Measurements from ENCODE around the gene PKD1L1. TPM values are rescaled to one million over a fixed set of nuclear protein-coding genes. Genes with fewer than 3 reads are reported as not detected.

Gene PKD1L1
- polyA plus RNA-seq, 1 of the 3 experiments (the other 2 are of a cell fraction), result 0.10 TPM

DNA sequence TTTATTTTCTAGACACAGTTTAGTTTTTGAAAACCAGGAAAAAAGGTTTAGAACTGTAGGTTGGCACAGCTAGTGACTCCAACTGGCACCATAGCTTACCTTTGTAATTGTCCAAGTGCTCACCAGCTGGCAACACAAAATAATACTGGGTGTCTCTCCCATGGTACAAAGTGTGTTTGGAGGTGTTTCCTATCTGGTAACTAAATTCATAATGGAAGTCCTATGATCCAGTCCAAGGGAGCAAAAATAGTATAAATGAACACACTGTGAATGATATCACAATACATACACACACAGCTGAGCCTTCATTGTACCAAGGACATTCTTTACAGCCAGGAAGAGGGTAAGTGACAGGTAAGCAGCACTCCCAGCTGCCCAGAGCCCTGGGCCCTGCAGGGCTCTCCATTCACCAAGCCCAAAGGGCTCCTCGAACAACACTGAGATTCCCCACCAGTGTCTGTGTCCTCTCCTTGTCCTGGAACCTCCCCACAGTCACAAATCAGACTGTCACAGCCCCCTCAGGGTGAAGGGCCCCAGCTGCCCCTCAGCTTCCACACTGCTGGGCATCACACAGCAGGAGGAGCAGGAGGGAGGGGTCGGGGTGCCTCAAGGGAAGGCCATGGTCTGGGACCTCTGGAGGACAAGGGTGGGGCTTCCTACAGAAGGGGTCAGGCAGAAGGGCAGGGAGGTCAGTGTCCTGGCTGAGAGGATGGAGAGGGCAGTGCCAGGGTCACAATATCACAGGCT is 72.1 kb downstream of the PKD1L1 start:
- Histone ChIP-seq H3K27me3 (ENCODE audit: insufficient read depth) (peaks cover 1% of the 10 kb centered on the region; the same call in 1 of the 2 replicates), H3F3A (replicated peaks; ENCODE audit: insufficient read depth) (no peaks in the 10 kb centered on the region), H3K9ac (no peak overlapping the region), H3K4me3 (ENCODE audit: low read depth in 2 of 2, low read length in 1 of 2) (no peak overlapping the region), H3K27ac (ENCODE audit: low read depth in 2 of 2, low read length in 1 of 2) (no peak overlapping the region), H4K20me1 (ENCODE audit: insufficient read depth) (no peaks in the 10 kb centered on the region), H3K4me1 (ENCODE audit: control insufficient read depth in 1 of 2, insufficient read depth in 2 of 2, low read depth in 1 of 2, low read length in 1 of 2) (no peaks in the 10 kb centered on the region; a peak in 1 of 4 replicates), H3K9me3 (no peaks in the 10 kb centered on the region), H3K9me2 (no peaks in the 10 kb centered on the region), H3K36me3 (replicated peaks in 1 of 2; ENCODE audit: control insufficient read depth in 1 of 2, insufficient read depth in 2 of 2, low read length in 1 of 2) (no peaks in the 10 kb centered on the region), H2AFZ (ENCODE audit: low read depth) (no peak overlapping the region), H3K4me2 (no peak overlapping the region), H3K79me2 (ENCODE audit: insufficient read depth) (no peaks in the 10 kb centered on the region)
- 41% methylated on average over 2 of the region's 2 CpGs for WGBS (ENCODE audit: low lambda C conversion rate)
- TF ChIP-seq, protein P1, sequence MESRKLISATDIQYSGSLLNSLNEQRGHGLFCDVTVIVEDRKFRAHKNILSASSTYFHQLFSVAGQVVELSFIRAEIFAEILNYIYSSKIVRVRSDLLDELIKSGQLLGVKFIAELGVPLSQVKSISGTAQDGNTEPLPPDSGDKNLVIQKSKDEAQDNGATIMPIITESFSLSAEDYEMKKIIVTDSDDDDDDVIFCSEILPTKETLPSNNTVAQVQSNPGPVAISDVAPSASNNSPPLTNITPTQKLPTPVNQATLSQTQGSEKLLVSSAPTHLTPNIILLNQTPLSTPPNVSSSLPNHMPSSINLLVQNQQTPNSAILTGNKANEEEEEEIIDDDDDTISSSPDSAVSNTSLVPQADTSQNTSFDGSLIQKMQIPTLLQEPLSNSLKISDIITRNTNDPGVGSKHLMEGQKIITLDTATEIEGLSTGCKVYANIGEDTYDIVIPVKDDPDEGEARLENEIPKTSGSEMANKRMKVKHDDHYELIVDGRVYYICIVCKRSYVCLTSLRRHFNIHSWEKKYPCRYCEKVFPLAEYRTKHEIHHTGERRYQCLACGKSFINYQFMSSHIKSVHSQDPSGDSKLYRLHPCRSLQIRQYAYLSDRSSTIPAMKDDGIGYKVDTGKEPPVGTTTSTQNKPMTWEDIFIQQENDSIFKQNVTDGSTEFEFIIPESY (IDR thresholded peaks at IDR 0.05; ENCODE audit: borderline replicate concordance, low read depth), result no peak
- TF ChIP-seq RXRA (IDR thresholded peaks at IDR 0.05; ENCODE audit: borderline replicate concordance, low read depth) (no peak), RCOR1 (IDR thresholded peaks at IDR 0.05; ENCODE audit: low read length) (no peak), TCF12 (IDR thresholded peaks at IDR 0.05) (no peak), TAF1 (IDR thresholded peaks at IDR 0.05; ENCODE audit: borderline replicate concordance, low read depth, low read length) (no peak), ELF1 (IDR thresholded peaks at IDR 0.05) (no peak), RFX5 (IDR thresholded peaks at IDR 0.05; ENCODE audit: low read length) (no peak), EP300 (IDR thresholded peaks at IDR 0.05; ENCODE audit: borderline replicate concordance in 1 of 2, low read depth in 1 of 2, low read length in 1 of 2) (no peak), MXI1 (IDR thresholded peaks at IDR 0.05; ENCODE audit: low read depth, low read length) (no peak), FOXJ3 (CRISPR knock-in tag; IDR thresholded peaks at IDR 0.05) (no peak), NRF1 (IDR thresholded peaks at IDR 0.05; ENCODE audit: low read depth, low read length) (no peak)
- TF ChIP-seq, protein P2, sequence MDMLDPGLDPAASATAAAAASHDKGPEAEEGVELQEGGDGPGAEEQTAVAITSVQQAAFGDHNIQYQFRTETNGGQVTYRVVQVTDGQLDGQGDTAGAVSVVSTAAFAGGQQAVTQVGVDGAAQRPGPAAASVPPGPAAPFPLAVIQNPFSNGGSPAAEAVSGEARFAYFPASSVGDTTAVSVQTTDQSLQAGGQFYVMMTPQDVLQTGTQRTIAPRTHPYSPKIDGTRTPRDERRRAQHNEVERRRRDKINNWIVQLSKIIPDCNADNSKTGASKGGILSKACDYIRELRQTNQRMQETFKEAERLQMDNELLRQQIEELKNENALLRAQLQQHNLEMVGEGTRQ (IDR thresholded peaks at IDR 0.05; ENCODE audit: borderline replicate concordance, low read depth, low read length), result no peak
- TF ChIP-seq, protein P3, sequence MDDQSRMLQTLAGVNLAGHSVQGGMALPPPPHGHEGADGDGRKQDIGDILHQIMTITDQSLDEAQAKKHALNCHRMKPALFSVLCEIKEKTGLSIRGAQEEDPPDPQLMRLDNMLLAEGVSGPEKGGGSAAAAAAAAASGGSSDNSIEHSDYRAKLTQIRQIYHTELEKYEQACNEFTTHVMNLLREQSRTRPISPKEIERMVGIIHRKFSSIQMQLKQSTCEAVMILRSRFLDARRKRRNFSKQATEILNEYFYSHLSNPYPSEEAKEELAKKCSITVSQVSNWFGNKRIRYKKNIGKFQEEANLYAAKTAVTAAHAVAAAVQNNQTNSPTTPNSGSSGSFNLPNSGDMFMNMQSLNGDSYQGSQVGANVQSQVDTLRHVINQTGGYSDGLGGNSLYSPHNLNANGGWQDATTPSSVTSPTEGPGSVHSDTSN (IDR thresholded peaks at IDR 0.05), result no peak
- TF ChIP-seq, protein P4, sequence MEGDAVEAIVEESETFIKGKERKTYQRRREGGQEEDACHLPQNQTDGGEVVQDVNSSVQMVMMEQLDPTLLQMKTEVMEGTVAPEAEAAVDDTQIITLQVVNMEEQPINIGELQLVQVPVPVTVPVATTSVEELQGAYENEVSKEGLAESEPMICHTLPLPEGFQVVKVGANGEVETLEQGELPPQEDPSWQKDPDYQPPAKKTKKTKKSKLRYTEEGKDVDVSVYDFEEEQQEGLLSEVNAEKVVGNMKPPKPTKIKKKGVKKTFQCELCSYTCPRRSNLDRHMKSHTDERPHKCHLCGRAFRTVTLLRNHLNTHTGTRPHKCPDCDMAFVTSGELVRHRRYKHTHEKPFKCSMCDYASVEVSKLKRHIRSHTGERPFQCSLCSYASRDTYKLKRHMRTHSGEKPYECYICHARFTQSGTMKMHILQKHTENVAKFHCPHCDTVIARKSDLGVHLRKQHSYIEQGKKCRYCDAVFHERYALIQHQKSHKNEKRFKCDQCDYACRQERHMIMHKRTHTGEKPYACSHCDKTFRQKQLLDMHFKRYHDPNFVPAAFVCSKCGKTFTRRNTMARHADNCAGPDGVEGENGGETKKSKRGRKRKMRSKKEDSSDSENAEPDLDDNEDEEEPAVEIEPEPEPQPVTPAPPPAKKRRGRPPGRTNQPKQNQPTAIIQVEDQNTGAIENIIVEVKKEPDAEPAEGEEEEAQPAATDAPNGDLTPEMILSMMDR (IDR thresholded peaks at IDR 0.05), result no peak
- TF ChIP-seq, protein P5, sequence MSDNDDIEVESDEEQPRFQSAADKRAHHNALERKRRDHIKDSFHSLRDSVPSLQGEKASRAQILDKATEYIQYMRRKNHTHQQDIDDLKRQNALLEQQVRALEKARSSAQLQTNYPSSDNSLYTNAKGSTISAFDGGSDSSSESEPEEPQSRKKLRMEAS (IDR thresholded peaks at IDR 0.05; ENCODE audit: low read depth), result no peak
- TF ChIP-seq, protein P6, sequence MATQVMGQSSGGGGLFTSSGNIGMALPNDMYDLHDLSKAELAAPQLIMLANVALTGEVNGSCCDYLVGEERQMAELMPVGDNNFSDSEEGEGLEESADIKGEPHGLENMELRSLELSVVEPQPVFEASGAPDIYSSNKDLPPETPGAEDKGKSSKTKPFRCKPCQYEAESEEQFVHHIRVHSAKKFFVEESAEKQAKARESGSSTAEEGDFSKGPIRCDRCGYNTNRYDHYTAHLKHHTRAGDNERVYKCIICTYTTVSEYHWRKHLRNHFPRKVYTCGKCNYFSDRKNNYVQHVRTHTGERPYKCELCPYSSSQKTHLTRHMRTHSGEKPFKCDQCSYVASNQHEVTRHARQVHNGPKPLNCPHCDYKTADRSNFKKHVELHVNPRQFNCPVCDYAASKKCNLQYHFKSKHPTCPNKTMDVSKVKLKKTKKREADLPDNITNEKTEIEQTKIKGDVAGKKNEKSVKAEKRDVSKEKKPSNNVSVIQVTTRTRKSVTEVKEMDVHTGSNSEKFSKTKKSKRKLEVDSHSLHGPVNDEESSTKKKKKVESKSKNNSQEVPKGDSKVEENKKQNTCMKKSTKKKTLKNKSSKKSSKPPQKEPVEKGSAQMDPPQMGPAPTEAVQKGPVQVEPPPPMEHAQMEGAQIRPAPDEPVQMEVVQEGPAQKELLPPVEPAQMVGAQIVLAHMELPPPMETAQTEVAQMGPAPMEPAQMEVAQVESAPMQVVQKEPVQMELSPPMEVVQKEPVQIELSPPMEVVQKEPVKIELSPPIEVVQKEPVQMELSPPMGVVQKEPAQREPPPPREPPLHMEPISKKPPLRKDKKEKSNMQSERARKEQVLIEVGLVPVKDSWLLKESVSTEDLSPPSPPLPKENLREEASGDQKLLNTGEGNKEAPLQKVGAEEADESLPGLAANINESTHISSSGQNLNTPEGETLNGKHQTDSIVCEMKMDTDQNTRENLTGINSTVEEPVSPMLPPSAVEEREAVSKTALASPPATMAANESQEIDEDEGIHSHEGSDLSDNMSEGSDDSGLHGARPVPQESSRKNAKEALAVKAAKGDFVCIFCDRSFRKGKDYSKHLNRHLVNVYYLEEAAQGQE (IDR thresholded peaks at IDR 0.05; ENCODE audit: low read depth, low read length), result no peak
- TF ChIP-seq, protein P7, sequence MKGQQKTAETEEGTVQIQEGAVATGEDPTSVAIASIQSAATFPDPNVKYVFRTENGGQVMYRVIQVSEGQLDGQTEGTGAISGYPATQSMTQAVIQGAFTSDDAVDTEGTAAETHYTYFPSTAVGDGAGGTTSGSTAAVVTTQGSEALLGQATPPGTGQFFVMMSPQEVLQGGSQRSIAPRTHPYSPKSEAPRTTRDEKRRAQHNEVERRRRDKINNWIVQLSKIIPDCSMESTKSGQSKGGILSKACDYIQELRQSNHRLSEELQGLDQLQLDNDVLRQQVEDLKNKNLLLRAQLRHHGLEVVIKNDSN (IDR thresholded peaks at IDR 0.05; ENCODE audit: borderline replicate concordance, low read depth), result no peak
- no peak for DNase-seq
- ChIA-PET CTCF (no interaction called here), POLR2A (no interaction called here)

All from SK-N-SH (cell line).